KMS-11 (cell line): ENCODE results near the gene SERGEF.

ENCODE experiments used
- H2AFZ ChIP-seq: fragments of 200-600 bp; sonication (generic); 2 replicates; pipeline ENCODE4 v1.6.1; 2016; ENCODE audit warnings: antibody characterized with exemption, mixed run types, low read depth
- H3K27ac ChIP-seq: fragments of 200-600 bp; sonication (generic); 2 replicates; pipeline ENCODE4 v1.6.1; 2016; ENCODE audit warnings: mild to moderate bottlenecking, mixed run types
- H3K27me3 ChIP-seq: fragments of 200-600 bp; sonication (generic); 2 replicates; pipeline ENCODE4 v1.6.1; 2017; ENCODE audit warnings: mild to moderate bottlenecking, low read depth, mixed run types, moderate library complexity; ENCODE audit not compliant: insufficient read depth
- H3K36me3 ChIP-seq: fragments of 200-600 bp; sonication (generic); 2 replicates; pipeline ENCODE4 v1.6.1; 2017; ENCODE audit warnings: mild to moderate bottlenecking, mixed run types; ENCODE audit not compliant: insufficient read depth
- H3K4me1 ChIP-seq: fragments of 200-600 bp; sonication (generic); 2 replicates; pipeline ENCODE4 v1.6.1; 2016; ENCODE audit warnings: mild to moderate bottlenecking, low read depth, mixed run types; ENCODE audit not compliant: poor library complexity, severe bottlenecking
- H3K4me2 ChIP-seq: fragments of 200-600 bp; sonication (generic); 2 replicates; pipeline ENCODE4 v1.7.0; 2016; ENCODE audit warnings: mild to moderate bottlenecking, mixed run types
- H3K4me3 ChIP-seq: fragments of 200-600 bp; sonication (generic); IDR thresholded peaks from 2 replicates; pipeline ENCODE4 v1.6.1; 2017; ENCODE audit warnings: low read depth, low read length, mixed read lengths; ENCODE audit not compliant: insufficient read depth
- H3K79me2 ChIP-seq: fragments of 200-600 bp; sonication (generic); 2 replicates; pipeline ENCODE4 v1.6.1; 2016; ENCODE audit warnings: low read depth, mixed run types; ENCODE audit not compliant: insufficient read depth
- H3K9ac ChIP-seq: fragments of 200-600 bp; sonication (generic); 2 replicates; pipeline ENCODE4 v1.6.1; 2016; ENCODE audit warnings: mild to moderate bottlenecking, mixed run types
- H4K20me1 ChIP-seq: fragments of 200-600 bp; sonication (generic); 2 replicates; pipeline ENCODE4 v1.6.1; 2016; ENCODE audit warnings: mild to moderate bottlenecking, mixed run types; ENCODE audit not compliant: insufficient read depth
- CTCF ChIP-seq: fragments of 200-600 bp; sonication (generic); conservative IDR thresholded peaks from 2 replicates; pipeline ENCODE4 v1.6.1; 2017; ENCODE audit warnings: low read depth, mild to moderate bottlenecking, antibody characterized with exemption, low read length, moderate library complexity, mixed read lengths

SERGEF gene

GRCh38 chr11:17739945-17740338, 272.9 kb downstream of the SERGEF start:
- H3K27me3 ChIP-seq: no peaks in the 10 kb centered on the region; the same call in 1 of the 2 replicates
- no peak overlapping the region for H3K9ac ChIP-seq
- no peak overlapping the region for H2AFZ ChIP-seq
- H3K36me3 ChIP-seq: no peaks in the 10 kb centered on the region
- H3K79me2 ChIP-seq: no peaks in the 10 kb centered on the region
- H3K4me1 ChIP-seq: no peaks in the 10 kb centered on the region
- no peak overlapping the region for H3K27ac ChIP-seq
- no peaks in the 10 kb centered on the region for H4K20me1 ChIP-seq
- H3K4me3 ChIP-seq: no peak overlapping the region
- H3K4me2 ChIP-seq: no peak overlapping the region
- TF ChIP-seq CTCF: no peak

- Histone ChIP-seq H3K27me3 (no peaks in the 10 kb centered on the region; the same call in 1 of the 2 replicates), H3K36me3 (no peaks in the 10 kb centered on the region), H4K20me1 (no peaks in the 10 kb centered on the region), H2AFZ (no peak overlapping the region), H3K4me3 (no peak overlapping the region), H3K27ac (no peak overlapping the region), H3K4me2 (no peak overlapping the region), H3K79me2 (no peaks in the 10 kb centered on the region), H3K4me1 (no peaks in the 10 kb centered on the region), H3K9ac (no peak overlapping the region)
- no peak for TF ChIP-seq CTCF
Measured at GRCh38 chr11:17738151-17738973, 274.5 kb downstream of the SERGEF start.
